Breast epithelium (tissue), 4 donors: ENCODE results near the gene ZNF831. TPM values are rescaled to one million over a fixed set of nuclear protein-coding genes. Genes with fewer than 3 reads are reported as not detected.

ENCODE experiments used
- DNase-seq, 2 donors: peaks; one replicate each; pipeline ENCODE4 v3.0.0-alpha.2; 2019; ENCODE audit warnings: low spot score in 2 of 2
- H3K27ac ChIP-seq, 2 donors: fragments of 200-600 bp; sonication (generic) in 1 of 2; one replicate each; pipeline ENCODE4 v1.5.1; 2016 to 2019; ENCODE audit warnings: mild to moderate bottlenecking in 1 of 2
- H3K27me3 ChIP-seq, 2 donors: fragments of 200-600 bp; sonication (generic) in 1 of 2; one replicate each; pipeline versions ENCODE4 v1.5.1 to v1.6.0; 2017 to 2019; ENCODE audit warnings: control low read depth in 1 of 2, mild to moderate bottlenecking in 1 of 2
- H3K36me3 ChIP-seq: fragments of 200-600 bp; one replicate; pipeline ENCODE4 v1.5.1; 2019
- H3K4me1 ChIP-seq, 2 donors: fragments of 200-600 bp; sonication (generic); one replicate each; pipeline ENCODE4 v1.5.1; 2016 to 2019; ENCODE audit warnings: control low read depth in 1 of 2
- H3K4me3 ChIP-seq, 3 donors: fragments of 200-600 bp; sonication (generic); 1 replicate in 2 of 3; 2 replicates in 1 of 3; pipeline ENCODE4 v1.5.1; 2016 to 2019; ENCODE audit warnings: mild to moderate bottlenecking in 3 of 3, moderate library complexity in 2 of 3
- H3K9me3 ChIP-seq, 2 donors: fragments of 200-600 bp; sonication (generic) in 1 of 2; one replicate each; pipeline ENCODE4 v1.5.1; 2016 to 2019; ENCODE audit warnings: control low read depth in 1 of 2
- CTCF ChIP-seq, 3 donors: fragments of 450-650 bp; IDR thresholded peaks; one replicate each; pipeline ENCODE4 v1.5.1; 2016 to 2017; ENCODE audit warnings: antibody characterized with exemption in 3 of 3, mild to moderate bottlenecking in 3 of 3, moderate library complexity in 3 of 3
- POLR2A ChIP-seq: fragments of 450-650 bp; IDR thresholded peaks from one replicate; pipeline ENCODE4 v1.6.1; 2016; ENCODE audit warnings: antibody characterized with exemption, mild to moderate bottlenecking, moderate library complexity
- POLR2AphosphoS5 ChIP-seq, 3 donors: sonication (generic); formaldehyde crosslinking; IDR thresholded peaks; one replicate each; pipeline ENCODE4 v1.6.1; 2017; ENCODE audit warnings: antibody characterized with exemption in 3 of 3
- intact Hi-C: fragments of 100-400 bp; cut with DNase I; formaldehyde crosslinking; loops from one replicate; pipeline ENCODE4 v1.15.1; 2023; ENCODE audit warnings: low total_unique reads
- total RNA-seq, 3 donors: library from RNA; depleted of rRNA; stranded (reverse); fragments of >200 nt; gene quantifications; one replicate each; pipeline ENCODE4 v1.1.0, GENCODE V29; 2016

Gene ZNF831
- total RNA-seq, 3 donors from 2014 or later, result 0.48 to 1.6 (median 1.2) TPM

- no peak for DNase-seq
- Histone ChIP-seq H3K36me3 (no peaks in the 10 kb centered on the region), H3K27ac (no peak overlapping the region), H3K4me1 (no peaks in the 10 kb centered on the region), H3K27me3 (peaks cover 0 to 29% of the 10 kb centered on the region in 2 donors), H3K4me3 (no peak overlapping the region), H3K9me3 (no peaks in the 10 kb centered on the region)
- intact Hi-C loops, result no loop called here
- no peak for TF ChIP-seq CTCF (IDR thresholded peaks at IDR 0.05)
- TF ChIP-seq POLR2AphosphoS5 (IDR thresholded peaks at IDR 0.05), result no peak
These were observed 30.7 kb downstream of the ZNF831 start for GRCh38 chr20:59194023-59194935.

- no peak overlapping the region for H3K4me3 ChIP-seq
- TF ChIP-seq POLR2AphosphoS5 (IDR thresholded peaks at IDR 0.05) (no peak), CTCF (IDR thresholded peaks at IDR 0.05) (no peak), POLR2A (no peak)
- no peak overlapping the region for H3K27ac ChIP-seq
- intact Hi-C loops, result no loop called here
- DNase-seq, result no peak
- H3K27me3 ChIP-seq, result peaks cover 0 to 29% of the 10 kb centered on the region in 2 donors
- H3K4me1 ChIP-seq, result no peaks in the 10 kb centered on the region
- peaks cover 4% of the 10 kb centered on the region for H3K36me3 ChIP-seq
- peaks cover 0 to 8% of the 10 kb centered on the region in 2 donors for H3K9me3 ChIP-seq
These were observed 31.8 kb downstream of the ZNF831 start for GRCh38 chr20:59195316-59195993.

- TF ChIP-seq POLR2AphosphoS5 (IDR thresholded peaks at IDR 0.05) (no peak), POLR2A (no peak), CTCF (IDR thresholded peaks at IDR 0.05) (no peak)
- intact Hi-C loops, result no loop called here
- no peak overlapping the region for H3K27ac ChIP-seq
- peaks cover 4% of the 10 kb centered on the region for H3K36me3 ChIP-seq
- peaks cover 0 to 8% of the 10 kb centered on the region in 2 donors for H3K9me3 ChIP-seq
- H3K4me3 ChIP-seq, result no peak overlapping the region
- H3K27me3 ChIP-seq, result peaks cover 0 to 12% of the 10 kb centered on the region in 2 donors
- no peaks in the 10 kb centered on the region for H3K4me1 ChIP-seq
- DNase-seq, result no peak
These were observed 40.7 kb downstream of the ZNF831 start for GRCh38 chr20:59204165-59204894.

- no peak overlapping the region for H3K27ac ChIP-seq
- peaks cover 1% of the 10 kb centered on the region for H3K36me3 ChIP-seq
- no peak for TF ChIP-seq POLR2AphosphoS5 (IDR thresholded peaks at IDR 0.05)
- no peak for TF ChIP-seq POLR2A
- TF ChIP-seq CTCF (IDR thresholded peaks at IDR 0.05), result no peak
- DNase-seq, result no peak
- no peak overlapping the region for H3K4me3 ChIP-seq
- no peaks in the 10 kb centered on the region for H3K4me1 ChIP-seq
- intact Hi-C loops, result no loop called here
- H3K27me3 ChIP-seq, result peaks cover 0 to 12% of the 10 kb centered on the region in 2 donors
- H3K9me3 ChIP-seq, result peaks cover 0 to 3% of the 10 kb centered on the region in 2 donors
These were observed 41.4 kb downstream of the ZNF831 start for GRCh38 chr20:59205044-59205443.
